NCI-H128 (cell line): ENCODE measurements around the gene HARBI1.
"Not testable (repeated sequence)": the region's sequence is repeated elsewhere in the genome, so short reads cannot be mapped to it uniquely, and the experiment has no call there.

ENCODE experiments used
- DNase-seq: peaks from one replicate; lab custom pipeline; 2025; ENCODE audit not compliant: unreplicated experiment; lab: John Stamatoyannopoulos, UW

Gene HARBI1

GRCh38 chr11:46599340-46600193, 17.5 kb downstream of the HARBI1 start:
- no peak for DNase-seq

- DNase-seq = no peak
Measured at GRCh38 chr11:46597609-46598219, 19.3 kb downstream of the HARBI1 start.

GRCh38 chr11:46597155-46597554, 19.9 kb downstream of the HARBI1 start:
- DNase-seq = no peak

GRCh38 chr11:46594785-46595184, 22.2 kb downstream of the HARBI1 start:
- no peak for DNase-seq

- DNase-seq = no peak
Measured at GRCh38 chr11:46594374-46594700, 22.7 kb downstream of the HARBI1 start.

DNA sequence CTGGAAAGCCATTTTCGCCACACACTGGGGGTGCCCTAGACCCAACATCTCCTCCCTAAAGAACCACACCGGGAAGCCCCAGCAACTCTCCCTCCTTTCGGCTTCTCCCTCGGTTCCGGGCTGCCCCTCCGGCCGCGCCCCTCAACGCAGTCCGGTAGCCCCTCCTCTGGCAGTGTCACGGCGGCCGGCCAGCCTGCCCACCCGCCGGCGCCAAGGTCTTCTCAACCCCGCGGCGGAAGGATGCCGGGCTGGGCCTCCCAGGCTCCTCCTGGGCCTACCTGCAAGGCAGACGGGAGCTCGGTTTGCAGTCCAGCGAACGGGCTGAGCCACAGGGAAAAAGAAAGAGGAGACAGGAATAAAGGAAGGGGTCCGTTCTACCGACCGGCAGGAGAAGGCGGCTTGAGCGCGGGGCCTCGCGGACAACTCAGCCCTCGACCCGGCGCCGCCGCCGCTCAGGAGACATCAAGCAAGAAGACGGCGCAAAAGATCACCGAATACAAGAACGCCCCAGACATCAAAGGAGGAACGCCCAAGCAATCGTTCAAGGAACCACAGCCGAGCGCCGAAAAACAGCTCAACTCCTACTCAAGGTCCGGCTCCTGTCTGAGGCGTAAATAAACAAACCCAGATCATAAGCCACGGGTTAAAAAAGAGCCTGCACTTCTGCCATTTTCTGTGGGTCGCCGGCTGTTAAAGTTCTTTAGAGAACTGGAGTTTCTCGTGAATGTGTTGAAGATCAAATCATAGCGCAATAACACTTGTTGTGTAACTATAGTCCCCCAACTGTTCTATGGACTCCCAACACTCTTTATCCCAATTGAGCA, 23.3 kb downstream of the HARBI1 start, which contains the start of gene AMBRA1:
AMBRA1 (minus strand) TSS at position 474 of the 824 bp plus-strand sequence. CDS start 45,643 bp downstream, outside the sequence.
- DNase-seq = peak; percentile 55

GRCh38 chr11:46590740-46591605, 26.1 kb downstream of the HARBI1 start:
- no peak for DNase-seq

DNA sequence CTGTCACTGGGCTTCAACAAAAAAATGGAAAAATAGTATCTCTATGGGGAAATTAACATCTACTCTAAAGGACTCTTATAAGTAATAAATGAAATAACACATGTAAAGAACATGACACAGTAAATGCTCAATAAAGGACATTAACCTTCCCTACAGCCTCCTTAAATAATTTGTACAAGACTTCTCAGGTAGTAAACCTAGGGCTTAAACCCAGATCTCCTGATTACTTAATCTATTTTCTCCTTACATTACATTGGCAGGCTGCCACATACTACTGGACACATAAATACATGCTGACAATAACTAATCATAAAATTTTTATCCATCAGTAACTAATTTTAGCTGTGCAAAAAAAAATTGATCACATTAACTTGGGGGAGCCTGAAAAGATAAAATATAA, 28.1 kb downstream of the HARBI1 start:
- no peak for DNase-seq

GRCh38 chr11:46588131-46588530, 28.9 kb downstream of the HARBI1 start:
- no peak for DNase-seq

DNA sequence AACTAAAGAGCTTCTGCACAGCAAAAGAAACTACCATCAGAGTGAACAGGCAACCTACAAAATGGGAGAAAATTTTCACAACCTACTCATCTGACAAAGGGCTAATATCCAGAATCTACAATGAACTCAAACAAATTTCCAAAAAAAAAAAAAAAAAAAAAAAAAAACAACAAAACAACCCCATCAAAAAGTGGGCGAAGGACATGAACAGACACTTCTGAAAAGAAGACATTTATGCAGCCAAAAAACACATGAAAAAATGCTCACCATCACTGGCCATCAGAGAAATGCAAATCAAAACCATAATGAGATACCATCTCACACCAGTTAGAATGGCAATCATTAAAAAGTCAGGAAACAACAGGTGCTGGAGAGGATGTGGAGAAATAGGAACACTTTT, 33.5 kb downstream of the HARBI1 start:
- not testable (repeated sequence) for DNase-seq

GRCh38 chr11:46582588-46582987, 34.4 kb downstream of the HARBI1 start:
- no peak for DNase-seq

DNA sequence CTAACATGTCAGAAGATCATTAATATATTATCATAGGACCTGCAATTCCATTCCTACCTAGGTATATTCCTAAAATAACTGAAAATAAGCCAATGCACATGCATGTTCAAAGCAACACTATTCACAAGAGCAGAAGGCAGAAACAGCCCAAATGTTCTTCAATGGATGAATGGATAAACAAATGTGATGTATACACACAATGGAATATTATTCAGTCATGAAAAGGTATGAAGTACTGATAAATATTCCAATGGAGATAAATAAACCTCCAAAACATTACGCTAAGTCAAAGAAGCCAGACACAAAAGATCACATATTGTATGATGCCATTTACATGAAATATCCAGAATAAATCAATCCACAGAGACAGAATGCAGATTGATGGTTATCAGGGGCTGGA, 40.0 kb downstream of the HARBI1 start:
- no peak for DNase-seq

DNA sequence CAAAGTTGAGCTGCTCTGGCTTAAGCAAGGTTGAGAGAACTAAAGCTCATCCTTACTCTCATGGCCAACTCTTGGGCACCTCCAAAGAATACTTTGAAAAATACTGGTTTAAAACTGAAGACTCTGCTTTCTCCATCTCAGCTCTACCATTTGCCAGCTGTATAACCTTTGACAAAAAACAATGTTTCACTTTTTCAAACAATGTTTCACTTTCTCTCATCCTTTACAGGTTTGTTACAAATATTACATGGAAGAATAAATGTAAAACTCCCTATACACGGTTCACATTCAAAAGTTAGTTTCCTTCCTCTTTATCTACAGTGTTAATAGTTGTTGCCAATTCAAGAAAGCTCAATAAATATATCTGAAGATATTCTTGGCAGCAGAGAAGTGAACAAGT, 42.4 kb downstream of the HARBI1 start:
- DNase-seq = no peak

DNA sequence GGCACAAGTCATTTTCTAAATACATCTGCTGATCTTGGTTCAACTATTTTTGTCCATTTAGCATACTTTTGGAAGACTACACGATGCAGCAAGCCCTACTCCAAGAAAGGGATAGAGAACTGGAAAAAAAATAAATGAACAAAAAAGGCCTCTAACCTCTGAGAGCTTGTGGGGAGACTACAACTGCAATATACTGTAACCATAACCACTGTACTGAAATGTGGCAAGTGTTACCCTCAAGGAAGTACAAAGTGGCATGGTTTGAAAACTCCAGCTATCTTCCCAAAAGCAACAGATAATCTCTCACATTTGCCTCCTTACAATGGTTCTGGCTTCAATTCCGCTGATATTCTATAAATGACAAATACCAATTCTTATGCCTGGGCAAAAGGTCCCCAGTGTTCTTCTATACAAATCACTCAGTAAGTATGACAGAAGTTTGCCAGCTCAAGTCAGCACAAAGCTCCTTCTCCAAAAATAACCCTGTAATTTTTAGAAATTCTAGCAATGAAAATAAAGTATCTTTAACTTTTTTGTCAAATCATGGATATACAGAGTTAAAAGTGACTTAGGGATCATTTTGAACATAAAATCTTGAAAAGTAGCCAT, 46.1 kb downstream of the HARBI1 start:
- DNase-seq = no peak

- DNase-seq = no peak
Measured at GRCh38 chr11:46565232-46565840, 51.7 kb downstream of the HARBI1 start.

DNA sequence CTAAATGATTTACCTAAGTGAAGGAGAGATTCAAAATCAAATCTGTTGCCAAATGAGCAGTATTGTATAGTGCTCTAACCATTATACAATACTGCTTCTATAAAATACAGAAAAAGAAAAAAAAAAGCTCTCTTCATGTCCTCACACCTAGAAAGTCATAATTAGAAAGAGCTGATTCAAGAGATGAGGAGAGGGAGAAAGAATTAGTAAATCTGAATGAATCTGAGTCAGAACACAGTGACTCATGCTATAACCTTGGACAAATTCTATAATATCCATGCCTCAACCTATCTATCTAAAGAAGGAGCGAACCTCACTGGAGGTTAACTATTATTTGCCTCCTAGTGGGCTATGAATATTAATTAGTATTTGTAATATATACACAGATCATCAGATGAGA, 52.6 kb downstream of the HARBI1 start:
- no peak for DNase-seq

- DNase-seq = no peak
Measured at GRCh38 chr11:46562527-46562926, 54.5 kb downstream of the HARBI1 start.

DNA sequence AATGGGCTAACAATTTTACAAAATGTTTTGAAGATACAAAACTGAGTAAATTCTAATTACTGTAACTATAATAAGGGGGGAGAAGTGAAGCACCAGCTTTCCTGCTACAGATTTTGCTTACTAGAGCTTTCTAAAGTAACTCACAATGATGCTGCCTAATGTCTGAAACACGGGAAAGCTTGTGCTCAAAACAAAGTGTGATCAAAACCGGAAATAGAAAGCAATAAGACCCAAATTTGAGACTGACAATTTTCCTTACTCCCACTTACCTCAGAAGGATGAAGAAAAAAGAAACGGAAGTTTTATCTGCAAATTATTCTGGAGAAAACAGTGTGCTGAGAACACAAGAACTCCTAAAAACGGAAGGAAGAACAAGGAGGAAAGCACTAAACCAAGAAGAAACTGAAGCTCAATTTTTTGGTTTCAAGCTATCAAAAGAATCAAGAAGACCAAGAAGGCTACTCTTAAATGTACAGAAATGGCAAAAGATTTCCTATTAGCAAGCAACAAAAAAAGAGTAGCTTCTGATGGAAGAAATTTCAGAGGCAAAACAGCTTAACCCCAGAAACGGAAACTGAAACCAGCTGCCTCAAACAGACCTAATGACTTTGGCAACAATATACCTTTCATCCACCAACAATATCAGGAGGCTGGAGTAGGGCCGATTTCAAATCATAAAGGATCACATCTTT, 56.6 kb downstream of the HARBI1 start:
- no peak for DNase-seq

GRCh38 chr11:46559815-46560214, 57.2 kb downstream of the HARBI1 start:
- DNase-seq = no peak
